Nephron progenitor cell (in vitro differentiated cells): Measurements from ENCODE around the gene ORMDL3.

Experiments used
- DNase-seq: peaks from one replicate; pipeline ENCODE4 v3.0.0; 2021
- H3K27ac Mint-ChIP-seq: 2 replicates; pipeline ENCODE4 v1.8.0; 2021; ENCODE audit warnings: mild to moderate bottlenecking, moderate library complexity, mixed read lengths
- H3K27me3 Mint-ChIP-seq: 2 replicates; pipeline ENCODE4 v1.8.0; 2021; ENCODE audit warnings: mild to moderate bottlenecking, low read depth, mixed read lengths; ENCODE audit not compliant: poor library complexity
- H3K36me3 Mint-ChIP-seq: 2 replicates; pipeline ENCODE4 v1.8.0; 2021; ENCODE audit warnings: low read depth, mixed read lengths
- H3K4me1 Mint-ChIP-seq: 2 replicates; pipeline ENCODE4 v1.8.0; 2021; ENCODE audit warnings: mixed read lengths
- H3K4me3 Mint-ChIP-seq: 2 replicates; pipeline ENCODE4 v1.8.0; 2021; ENCODE audit warnings: mild to moderate bottlenecking, moderate library complexity, mixed read lengths
- H3K9me3 Mint-ChIP-seq: 2 replicates; pipeline ENCODE4 v1.8.0; 2021; ENCODE audit warnings: mild to moderate bottlenecking, moderate library complexity, mixed read lengths
- TF ChIP-seq, protein P1 (sequence below): fragments of 200-600 bp; sonication (generic); IDR thresholded peaks from 2 replicates; pipeline ENCODE4 v1.5.0; 2021; ENCODE audit warnings: antibody characterized with exemption

ORMDL3 gene

DNA sequence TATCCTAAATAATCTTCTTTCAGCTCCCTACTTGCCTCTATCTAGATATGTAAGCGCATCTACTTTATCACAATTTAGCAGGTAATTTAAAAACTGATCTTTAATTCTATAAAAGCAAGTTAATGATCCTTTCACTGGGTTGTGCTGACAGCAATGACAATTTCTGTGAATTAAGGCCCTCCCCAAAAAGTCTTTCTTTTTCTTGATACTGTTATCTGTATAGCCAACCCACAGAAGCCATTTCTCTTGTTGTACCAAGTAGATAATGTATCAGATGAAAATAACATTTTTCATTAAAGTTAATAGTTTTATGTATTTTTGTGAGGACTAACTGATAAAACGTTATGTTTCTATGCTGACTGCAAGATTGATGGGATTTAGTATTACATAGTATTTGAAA is 55.6 kb downstream of the ORMDL3 start:
- TF ChIP-seq, protein P1, sequence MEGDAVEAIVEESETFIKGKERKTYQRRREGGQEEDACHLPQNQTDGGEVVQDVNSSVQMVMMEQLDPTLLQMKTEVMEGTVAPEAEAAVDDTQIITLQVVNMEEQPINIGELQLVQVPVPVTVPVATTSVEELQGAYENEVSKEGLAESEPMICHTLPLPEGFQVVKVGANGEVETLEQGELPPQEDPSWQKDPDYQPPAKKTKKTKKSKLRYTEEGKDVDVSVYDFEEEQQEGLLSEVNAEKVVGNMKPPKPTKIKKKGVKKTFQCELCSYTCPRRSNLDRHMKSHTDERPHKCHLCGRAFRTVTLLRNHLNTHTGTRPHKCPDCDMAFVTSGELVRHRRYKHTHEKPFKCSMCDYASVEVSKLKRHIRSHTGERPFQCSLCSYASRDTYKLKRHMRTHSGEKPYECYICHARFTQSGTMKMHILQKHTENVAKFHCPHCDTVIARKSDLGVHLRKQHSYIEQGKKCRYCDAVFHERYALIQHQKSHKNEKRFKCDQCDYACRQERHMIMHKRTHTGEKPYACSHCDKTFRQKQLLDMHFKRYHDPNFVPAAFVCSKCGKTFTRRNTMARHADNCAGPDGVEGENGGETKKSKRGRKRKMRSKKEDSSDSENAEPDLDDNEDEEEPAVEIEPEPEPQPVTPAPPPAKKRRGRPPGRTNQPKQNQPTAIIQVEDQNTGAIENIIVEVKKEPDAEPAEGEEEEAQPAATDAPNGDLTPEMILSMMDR, result no peak
- Mint-ChIP-seq H3K27ac (no peak overlapping the region), H3K4me1 (no peaks in the 10 kb centered on the region), H3K4me3 (no peak overlapping the region), H3K27me3 (peaks cover 51% of the 10 kb centered on the region), H3K36me3 (no peaks in the 10 kb centered on the region), H3K9me3 (peaks cover 18% of the 10 kb centered on the region)
- no peak for DNase-seq
